Activated CD4-positive, alpha-beta T cell treated with anti-CD3 and anti-CD28 coated beads, Interleukin-2, Interleukin-4, amounts not matched to agents 100 ng/mL and 50 ng/mL, durations not matched to agents 16 hours and 8 hours (primary cell): Measurements from ENCODE around the gene FABP1.

Source experiments
- DNase-seq: peaks from one replicate; pipeline ENCODE4 v3.0.0-alpha.2; 2020; ENCODE audit warnings: low spot score

Gene FABP1

GRCh38 chr2:88115825-88116518 lies 11.9 kb downstream of the FABP1 start:
- no peak for DNase-seq

GRCh38 chr2:88114889-88115288 lies 13.0 kb downstream of the FABP1 start:
- DNase-seq = no peak

DNA sequence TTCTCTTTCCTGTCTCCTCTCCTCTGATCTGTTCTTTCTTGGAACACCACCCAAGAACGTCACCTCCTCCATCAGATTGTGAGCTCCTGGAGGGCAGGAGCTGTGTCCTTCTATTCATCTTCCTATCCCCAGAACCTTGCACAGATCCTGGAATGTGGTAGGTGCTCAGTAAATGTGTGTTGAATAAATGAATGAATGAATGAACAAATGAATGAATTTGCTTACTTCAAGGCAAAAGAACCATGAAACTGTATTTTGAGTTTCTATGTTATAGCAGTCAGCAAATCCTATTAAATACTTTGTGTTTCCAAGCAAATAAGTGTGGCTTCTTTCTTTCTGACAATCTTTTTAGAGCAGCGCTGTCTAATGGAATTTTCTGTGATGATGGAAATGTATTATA lies 14.8 kb downstream of the FABP1 start:
- DNase-seq = no peak

- no peak for DNase-seq
Measured at GRCh38 chr2:88110830-88111229, 17.0 kb downstream of the FABP1 start.

- DNase-seq = no peak
Measured at GRCh38 chr2:88108796-88109195, 19.1 kb downstream of the FABP1 start.

DNA sequence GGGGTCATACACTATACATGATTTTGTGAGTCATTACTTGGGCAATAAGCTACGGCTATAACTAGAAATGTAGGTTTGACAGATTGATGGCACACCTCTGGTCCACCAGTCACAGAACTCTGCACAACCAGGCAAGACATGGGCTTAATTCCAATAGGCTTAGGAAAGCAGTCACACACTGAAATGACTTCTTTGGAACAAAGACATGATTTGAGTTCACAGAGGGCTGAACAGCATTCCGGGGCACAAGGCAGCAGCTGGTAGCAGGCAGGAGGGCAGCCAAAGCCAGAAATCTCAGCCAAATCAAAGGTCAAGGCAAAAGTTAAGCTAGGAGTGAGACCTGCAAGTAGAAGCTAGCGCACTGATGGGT lies 27.4 kb downstream of the FABP1 start:
- DNase-seq = no peak

GRCh38 chr2:88099798-88100488 lies 27.9 kb downstream of the FABP1 start:
- no peak for DNase-seq

GRCh38 chr2:88098558-88098900 lies 29.3 kb downstream of the FABP1 start:
- DNase-seq = no peak

DNA sequence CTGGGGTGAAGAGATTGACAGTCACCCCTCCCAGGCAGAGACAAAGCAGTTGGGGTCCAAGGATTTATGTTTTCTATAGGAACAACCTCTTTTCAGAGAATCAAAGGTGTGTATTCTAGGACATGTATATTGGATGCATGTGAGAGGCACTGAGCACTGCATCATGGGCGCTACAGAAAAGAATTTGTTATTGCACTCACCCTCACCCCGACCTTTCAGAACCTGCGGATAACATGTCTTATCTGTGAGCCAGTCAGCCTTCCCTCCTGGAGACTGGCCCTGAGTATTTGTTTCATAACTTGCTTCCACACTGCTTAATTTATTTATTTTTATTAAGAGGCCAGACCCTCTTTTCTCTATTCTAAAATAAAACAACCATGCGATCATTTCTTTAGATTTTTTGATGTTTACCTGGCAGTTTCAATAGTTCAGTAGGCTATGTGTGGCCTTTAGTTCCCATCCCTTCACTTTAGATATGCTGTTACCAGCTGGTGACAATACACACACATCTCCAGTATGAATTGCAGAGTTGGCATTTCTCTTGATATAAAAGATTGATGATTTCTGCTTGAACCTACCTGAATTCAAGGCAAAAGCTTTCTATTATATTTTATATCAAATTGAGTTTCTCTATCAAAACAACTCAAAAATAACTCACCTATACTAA lies 29.8 kb downstream of the FABP1 start:
- no peak for DNase-seq

GRCh38 chr2:88097192-88097591 lies 30.7 kb downstream of the FABP1 start:
- DNase-seq = no peak

- no peak for DNase-seq
Measured at GRCh38 chr2:88096708-88097107, 31.2 kb downstream of the FABP1 start.

- DNase-seq = no peak
Measured at GRCh38 chr2:88095022-88095421, 32.8 kb downstream of the FABP1 start.

DNA sequence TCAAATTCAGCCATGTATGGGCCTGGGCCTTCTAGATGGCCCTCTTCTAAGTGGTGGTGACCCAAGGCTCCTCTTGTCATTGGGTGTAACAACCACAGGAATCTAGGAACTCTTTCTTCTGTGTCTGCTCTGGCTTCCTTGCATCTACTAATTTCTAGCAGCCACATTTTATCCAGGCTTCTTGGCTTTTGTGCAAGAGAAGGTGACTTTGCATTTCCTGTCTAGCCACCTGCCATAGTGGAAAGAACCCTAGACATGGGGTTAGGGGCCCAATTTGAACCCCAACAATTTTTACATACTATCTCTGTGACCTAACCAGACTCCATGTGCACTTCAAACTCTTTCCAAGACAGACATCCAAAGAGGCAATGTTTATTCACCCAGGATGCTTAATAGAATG lies 35.1 kb downstream of the FABP1 start:
- no peak for DNase-seq

DNA sequence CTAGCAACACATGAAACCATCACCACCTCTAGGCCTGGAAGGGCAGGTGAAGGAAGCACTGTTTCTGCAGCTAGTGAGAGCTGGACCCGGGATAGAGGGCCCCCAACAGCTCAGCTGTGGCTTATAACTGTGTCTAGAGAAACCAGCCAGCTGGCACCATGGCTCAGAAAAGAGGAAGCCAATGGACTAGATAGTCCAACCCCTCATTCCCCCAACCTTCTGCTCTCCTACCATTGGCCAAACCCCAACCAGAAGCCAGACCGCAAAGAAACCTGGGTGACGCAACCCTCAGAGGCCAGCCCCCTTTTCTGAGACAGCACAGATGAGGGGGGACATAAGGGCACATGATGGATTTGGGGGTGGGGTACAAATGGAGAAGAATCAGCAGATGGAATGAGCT lies 35.9 kb downstream of the FABP1 start:
- no peak for DNase-seq

- DNase-seq = no peak
Measured at GRCh38 chr2:88090446-88091283, 37.2 kb downstream of the FABP1 start.

DNA sequence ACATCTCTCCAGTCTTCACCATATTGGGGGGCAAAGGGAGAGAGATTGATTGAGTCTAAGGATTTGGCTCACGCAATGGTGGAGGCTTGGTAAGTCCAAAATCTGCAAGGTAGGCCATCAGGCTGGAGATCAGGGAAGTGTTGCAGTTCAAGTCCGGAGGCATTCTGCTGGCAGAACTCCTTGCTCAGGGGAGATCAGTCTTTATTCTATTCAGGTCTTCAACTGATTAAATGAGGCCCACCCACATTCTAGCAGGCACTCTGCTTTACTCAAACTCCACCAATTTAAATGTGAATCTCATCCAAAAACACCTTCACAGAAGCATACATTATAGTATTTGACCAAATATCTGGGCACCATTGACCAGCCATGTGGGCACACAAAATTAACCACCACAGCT lies 38.9 kb downstream of the FABP1 start:
- no peak for DNase-seq

DNA sequence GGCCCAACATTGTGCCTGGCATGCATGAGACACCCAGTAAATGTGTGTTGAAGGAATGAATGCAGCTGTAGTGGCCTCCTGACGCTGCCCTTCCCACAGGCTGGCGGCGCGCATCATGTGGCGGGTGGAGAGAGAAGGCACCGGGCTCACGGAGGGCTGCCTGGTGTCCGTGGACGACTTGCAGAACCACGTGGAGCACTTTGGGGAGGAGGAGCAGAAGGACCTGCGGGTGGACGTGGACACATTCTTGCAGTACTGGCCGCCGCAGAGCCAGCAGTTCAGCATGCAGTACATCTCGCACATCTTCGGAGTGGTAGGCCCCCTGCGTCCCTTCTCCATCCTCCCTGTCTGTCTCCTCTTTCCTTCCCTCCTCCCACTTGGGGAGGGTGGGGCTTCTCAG lies 40.1 kb downstream of the FABP1 start:
- DNase-seq = no peak

DNA sequence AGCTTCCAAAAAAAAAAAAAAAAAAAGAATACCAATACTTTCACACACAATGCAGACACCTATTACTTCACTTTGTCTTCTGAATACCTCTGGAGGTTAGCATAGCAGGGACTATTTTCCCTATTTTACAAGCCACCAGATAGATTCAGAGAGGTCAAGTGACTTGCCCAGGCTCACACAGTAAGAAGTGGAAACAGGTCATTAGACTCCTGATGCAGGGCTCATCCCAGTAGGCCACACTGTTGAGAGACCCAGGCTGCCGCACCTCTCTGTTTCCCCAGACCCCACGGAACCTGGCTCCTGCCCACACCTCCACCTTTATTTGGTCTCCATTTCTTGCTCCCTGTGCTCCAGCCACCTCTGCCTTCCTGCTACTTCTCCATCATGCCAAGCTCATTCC lies 40.8 kb downstream of the FABP1 start:
- no peak for DNase-seq

DNA sequence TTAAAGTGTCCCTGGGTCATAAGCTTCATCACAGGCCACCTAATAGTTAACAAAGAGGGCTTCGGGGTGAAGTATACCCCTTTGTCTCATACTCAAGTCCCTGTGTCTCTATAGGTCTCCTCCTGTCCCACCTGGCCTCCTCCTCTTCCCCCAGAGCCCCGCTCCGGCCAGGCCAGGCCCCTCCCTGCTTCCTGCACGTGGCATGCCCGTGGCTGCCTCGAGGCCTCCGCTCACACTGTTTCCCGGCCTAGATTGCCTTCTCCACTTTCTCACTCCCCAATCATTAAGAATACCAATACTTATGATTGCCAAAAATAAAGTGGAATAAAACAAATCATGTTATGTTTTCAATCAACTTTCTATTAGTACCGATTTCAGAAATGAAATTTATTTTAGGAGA lies 41.5 kb downstream of the FABP1 start:
- no peak for DNase-seq

- no peak for DNase-seq
Measured at GRCh38 chr2:88085602-88086001, 42.3 kb downstream of the FABP1 start.

DNA sequence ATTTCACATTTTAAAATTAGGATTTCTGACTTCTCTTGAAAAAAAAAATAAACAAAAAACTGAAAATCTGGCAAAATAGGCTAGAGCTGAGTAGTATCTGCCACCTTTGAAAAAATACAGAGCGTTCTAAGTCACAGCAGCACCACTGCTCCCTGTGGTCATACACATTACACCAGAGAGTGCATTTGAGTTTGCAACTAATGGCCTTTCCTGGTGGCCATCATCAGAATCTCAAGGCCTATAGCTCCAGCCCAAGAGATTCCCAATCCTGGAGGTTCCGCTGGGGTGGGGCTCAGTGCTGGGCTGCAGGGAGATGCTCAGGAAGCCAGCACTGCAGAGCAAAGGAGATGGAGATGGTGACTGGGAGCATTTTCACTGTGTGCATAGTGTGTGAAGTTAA lies 42.8 kb downstream of the FABP1 start:
- no peak for DNase-seq

DNA sequence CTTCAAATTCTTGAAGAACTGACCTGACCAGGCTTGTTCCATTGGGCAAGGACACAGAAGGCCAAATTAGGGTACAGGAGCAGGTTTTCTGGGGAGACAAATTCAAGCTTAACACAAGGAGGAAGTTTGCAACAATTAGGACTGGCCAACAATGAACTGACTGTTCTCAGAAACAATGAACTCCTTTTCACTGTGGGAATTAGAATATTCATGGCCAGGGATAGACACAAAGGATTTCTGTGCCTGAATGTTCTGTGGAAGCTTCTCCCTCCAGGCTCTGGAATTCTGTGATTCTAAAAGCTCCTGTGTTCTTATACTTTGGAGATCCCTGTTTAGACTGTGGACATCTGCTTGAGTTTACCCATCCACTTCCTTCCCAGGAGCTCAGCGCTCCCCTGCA lies 45.1 kb downstream of the FABP1 start:
- DNase-seq = no peak
